Body of pancreas (tissue), 4 donors: ENCODE data around the gene TP53.

Source experiments
- POLR2A ChIP-seq, 3 donors: fragments of 450-650 bp; IDR thresholded peaks; one replicate each; pipeline ENCODE4 v1.6.1; 2016; ENCODE audit warnings: antibody characterized with exemption in 3 of 3, mild to moderate bottlenecking in 2 of 3
- TF ChIP-seq, protein P1 (sequence below), 7 experiments: fragments of 450-650 bp in 4 of 7; fragments of 200-600 bp in 3 of 7; sonication (generic) in 3 of 7; IDR thresholded peaks; one replicate each; pipeline ENCODE4 v1.5.1; 2016 to 2019; ENCODE audit warnings: antibody characterized with exemption in 7 of 7

GRCh38 chr17:7714721-7715594 lies 27.7 kb upstream of the TP53 start:
- no peak for TF ChIP-seq POLR2A (IDR thresholded peaks at IDR 0.05)
- TF ChIP-seq, protein P1, sequence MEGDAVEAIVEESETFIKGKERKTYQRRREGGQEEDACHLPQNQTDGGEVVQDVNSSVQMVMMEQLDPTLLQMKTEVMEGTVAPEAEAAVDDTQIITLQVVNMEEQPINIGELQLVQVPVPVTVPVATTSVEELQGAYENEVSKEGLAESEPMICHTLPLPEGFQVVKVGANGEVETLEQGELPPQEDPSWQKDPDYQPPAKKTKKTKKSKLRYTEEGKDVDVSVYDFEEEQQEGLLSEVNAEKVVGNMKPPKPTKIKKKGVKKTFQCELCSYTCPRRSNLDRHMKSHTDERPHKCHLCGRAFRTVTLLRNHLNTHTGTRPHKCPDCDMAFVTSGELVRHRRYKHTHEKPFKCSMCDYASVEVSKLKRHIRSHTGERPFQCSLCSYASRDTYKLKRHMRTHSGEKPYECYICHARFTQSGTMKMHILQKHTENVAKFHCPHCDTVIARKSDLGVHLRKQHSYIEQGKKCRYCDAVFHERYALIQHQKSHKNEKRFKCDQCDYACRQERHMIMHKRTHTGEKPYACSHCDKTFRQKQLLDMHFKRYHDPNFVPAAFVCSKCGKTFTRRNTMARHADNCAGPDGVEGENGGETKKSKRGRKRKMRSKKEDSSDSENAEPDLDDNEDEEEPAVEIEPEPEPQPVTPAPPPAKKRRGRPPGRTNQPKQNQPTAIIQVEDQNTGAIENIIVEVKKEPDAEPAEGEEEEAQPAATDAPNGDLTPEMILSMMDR (IDR thresholded peaks at IDR 0.05) = no peak
